GM10248 (cell line): ENCODE results near the gene IL1RAPL2.

Experiments used
- CTCF ChIA-PET: fragments of 300-600 bp; sonication (Branson Sonifier 250); formaldehyde crosslinking; extraction: SDS; loops from one replicate; lab custom pipeline; 2021; ENCODE audit warnings: antibody characterized with exemption; lab: Yijun Ruan, JAX
- POLR2A ChIA-PET: fragments of 350-650 bp; sonication (Branson Sonifier 250); formaldehyde crosslinking; extraction: SDS; loops from one replicate; lab custom pipeline; 2020; ENCODE audit warnings: antibody characterized with exemption; lab: Yijun Ruan, JAX
- DNase-seq: peaks from one replicate; pipeline ENCODE4 v3.0.0; 2012; ENCODE audit errors: extremely low spot score
- TF ChIP-seq, protein P1 (sequence below): IDR thresholded peaks from 2 replicates; pipeline ENCODE4 v1.5.1; 2012; ENCODE audit warnings: mild to moderate bottlenecking, low read depth; ENCODE audit errors: extremely low read depth, missing control alignments, control extremely low read depth

Gene IL1RAPL2

DNA sequence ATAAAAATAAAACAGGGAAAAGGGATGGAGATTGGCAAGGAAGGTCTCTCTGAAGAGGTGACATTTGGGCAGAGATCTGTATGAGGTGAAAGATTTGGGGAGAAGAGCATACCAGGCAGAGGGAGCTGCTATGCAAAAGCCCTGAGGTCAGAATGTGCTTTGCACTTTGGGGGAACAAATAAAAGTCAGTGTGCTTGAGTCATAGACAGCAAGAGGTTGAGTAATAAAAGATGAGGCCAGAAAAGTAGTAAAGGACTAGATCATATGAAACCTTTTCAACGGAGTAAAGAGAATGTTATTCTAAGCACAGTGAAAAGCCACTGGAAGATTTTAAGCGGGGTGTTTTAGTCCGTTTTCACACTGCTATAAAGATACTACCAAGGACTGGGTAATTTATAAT is 731.0 kb downstream of the IL1RAPL2 start:
- POLR2A ChIA-PET, result no interaction called here
- DNase-seq, result no peak
- CTCF ChIA-PET, result no interaction called here
- TF ChIP-seq, protein P1, sequence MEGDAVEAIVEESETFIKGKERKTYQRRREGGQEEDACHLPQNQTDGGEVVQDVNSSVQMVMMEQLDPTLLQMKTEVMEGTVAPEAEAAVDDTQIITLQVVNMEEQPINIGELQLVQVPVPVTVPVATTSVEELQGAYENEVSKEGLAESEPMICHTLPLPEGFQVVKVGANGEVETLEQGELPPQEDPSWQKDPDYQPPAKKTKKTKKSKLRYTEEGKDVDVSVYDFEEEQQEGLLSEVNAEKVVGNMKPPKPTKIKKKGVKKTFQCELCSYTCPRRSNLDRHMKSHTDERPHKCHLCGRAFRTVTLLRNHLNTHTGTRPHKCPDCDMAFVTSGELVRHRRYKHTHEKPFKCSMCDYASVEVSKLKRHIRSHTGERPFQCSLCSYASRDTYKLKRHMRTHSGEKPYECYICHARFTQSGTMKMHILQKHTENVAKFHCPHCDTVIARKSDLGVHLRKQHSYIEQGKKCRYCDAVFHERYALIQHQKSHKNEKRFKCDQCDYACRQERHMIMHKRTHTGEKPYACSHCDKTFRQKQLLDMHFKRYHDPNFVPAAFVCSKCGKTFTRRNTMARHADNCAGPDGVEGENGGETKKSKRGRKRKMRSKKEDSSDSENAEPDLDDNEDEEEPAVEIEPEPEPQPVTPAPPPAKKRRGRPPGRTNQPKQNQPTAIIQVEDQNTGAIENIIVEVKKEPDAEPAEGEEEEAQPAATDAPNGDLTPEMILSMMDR, result no peak

DNA sequence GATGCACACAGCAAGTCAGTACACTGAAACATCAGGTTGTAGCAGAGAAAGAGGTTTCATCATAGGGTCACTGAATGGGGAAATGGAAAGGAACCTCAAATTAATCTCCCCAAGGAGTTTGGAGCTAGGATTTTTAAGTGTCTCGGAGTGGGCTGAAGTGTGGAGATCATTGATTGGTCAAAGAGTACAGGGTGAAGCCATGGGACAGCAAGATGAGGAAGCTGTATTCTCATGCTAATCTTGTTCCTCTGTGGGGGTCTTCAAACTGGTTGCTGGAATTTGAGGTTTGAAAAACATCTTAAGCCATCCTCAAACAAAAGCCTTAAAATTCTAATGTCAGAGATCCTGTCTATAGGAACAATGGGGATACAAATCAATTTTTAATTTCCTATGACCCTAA is 733.3 kb downstream of the IL1RAPL2 start:
- POLR2A ChIA-PET, result no interaction called here
- TF ChIP-seq, protein P1, result no peak
- no peak for DNase-seq
- CTCF ChIA-PET, result no interaction called here

DNA sequence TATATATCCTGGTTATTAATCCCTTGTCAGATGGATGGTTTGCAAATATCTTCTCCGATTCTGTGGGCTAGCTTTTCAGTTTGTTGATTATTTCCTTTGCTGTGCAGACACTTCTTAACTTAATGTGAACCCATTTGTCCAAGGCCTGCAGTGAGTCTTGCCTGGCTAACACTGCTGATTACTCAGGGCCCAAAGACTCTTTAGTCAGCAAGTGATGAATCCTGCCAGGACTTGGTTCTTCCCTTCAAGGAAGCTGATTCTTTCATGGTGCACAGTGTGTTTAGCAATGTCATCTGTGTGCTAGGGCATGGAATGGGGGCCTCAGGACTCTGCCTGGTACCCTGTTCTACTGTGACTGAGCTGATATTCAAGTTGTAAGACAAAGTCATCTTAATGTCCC is 736.2 kb downstream of the IL1RAPL2 start:
- CTCF ChIA-PET, result no interaction called here
- DNase-seq, result no peak
- POLR2A ChIA-PET, result no interaction called here
- TF ChIP-seq, protein P1, result no peak

- TF ChIP-seq, protein P1, result no peak
- ChIA-PET CTCF (no interaction called here), POLR2A (no interaction called here)
- no peak for DNase-seq
Measured at GRCh38 chrX:105307762-105308161, 741.8 kb downstream of the IL1RAPL2 start.

DNA sequence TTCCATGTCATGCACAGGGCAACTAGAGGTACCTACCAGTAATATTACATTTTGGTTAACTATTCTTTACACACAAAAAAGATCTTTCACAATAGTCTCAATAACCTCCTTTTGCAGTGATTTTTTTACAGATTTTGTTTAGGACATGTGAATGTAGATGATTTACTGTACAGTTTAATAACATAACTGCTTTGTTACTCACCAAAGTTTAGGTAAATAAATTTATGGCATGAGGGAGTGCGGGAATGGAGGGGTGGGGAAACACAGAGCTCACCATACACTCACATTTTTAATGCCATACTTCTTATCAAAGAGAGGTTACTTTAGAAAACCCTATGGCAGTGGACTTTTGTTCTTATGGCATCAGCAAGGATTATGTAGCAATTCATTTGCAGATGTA is 747.6 kb downstream of the IL1RAPL2 start:
- TF ChIP-seq, protein P1, result no peak
- ChIA-PET CTCF (no interaction called here), POLR2A (no interaction called here)
- DNase-seq, result no peak

- CTCF ChIA-PET, result no interaction called here
- DNase-seq, result no peak
- TF ChIP-seq, protein P1, result no peak
- POLR2A ChIA-PET, result no interaction called here
Measured at GRCh38 chrX:105314458-105314857, 748.5 kb downstream of the IL1RAPL2 start.

DNA sequence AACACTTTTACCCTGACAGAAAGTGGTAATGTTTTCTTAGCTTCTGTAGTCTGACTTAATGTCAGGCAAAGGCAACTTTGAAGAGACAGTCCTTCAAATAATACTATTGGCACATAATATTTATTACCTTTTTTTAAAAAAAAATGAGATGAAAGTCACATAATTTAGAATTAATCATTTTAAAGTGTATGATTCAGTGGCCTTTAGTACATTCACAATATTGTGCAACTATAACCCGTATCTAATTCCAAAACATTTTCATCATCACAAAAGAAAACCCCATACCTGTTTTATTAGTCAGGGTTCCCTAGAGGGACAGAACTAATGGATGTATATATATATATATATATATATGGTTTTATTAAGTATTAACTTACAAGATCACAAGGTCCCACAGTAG is 749.2 kb downstream of the IL1RAPL2 start:
- POLR2A ChIA-PET, result no interaction called here

More for the DNA sequence above, 749.2 kb downstream of the IL1RAPL2 start:
- DNase-seq, result no peak
- TF ChIP-seq, protein P1, result no peak
- CTCF ChIA-PET, result no interaction called here
